NT2/D1 (cell line): ENCODE measurements around the gene OR6B1.
A peak's percentile ranks its signal among the peaks of the same experiment; 100 is the strongest.

Source experiments
- DNase-seq: peaks from one replicate; pipeline ENCODE4 v3.0.0-alpha.2; 2011; ENCODE audit warnings: low read depth, low spot score
- H3K27me3 ChIP-seq: 2 replicates; pipeline ENCODE4 v1.6.0; 2011; ENCODE audit warnings: mild to moderate bottlenecking; ENCODE audit not compliant: insufficient read length, insufficient read depth
- H3K36me3 ChIP-seq: 2 replicates; pipeline ENCODE4 v1.6.1; 2011; ENCODE audit warnings: mild to moderate bottlenecking, low read length, mixed read lengths; ENCODE audit not compliant: insufficient read depth, insufficient read length
- H3K4me1 ChIP-seq: 2 replicates; pipeline ENCODE4 v1.5.1; 2011; ENCODE audit not compliant: insufficient read depth, insufficient read length
- H3K4me3 ChIP-seq: 2 replicates; pipeline ENCODE4 v1.5.1; 2011; ENCODE audit warnings: low read depth; ENCODE audit not compliant: insufficient read length
- H3K9ac ChIP-seq: 2 replicates; pipeline ENCODE4 v1.6.0; 2011; ENCODE audit warnings: low read depth; ENCODE audit not compliant: insufficient read length
- H3K9me3 ChIP-seq: 2 replicates; pipeline ENCODE4 v1.5.1; 2011; ENCODE audit warnings: mild to moderate bottlenecking, low read length; ENCODE audit not compliant: insufficient read depth
- SUZ12 ChIP-seq: IDR thresholded peaks from 2 replicates; pipeline ENCODE4 v1.6.1; 2011; ENCODE audit not compliant: insufficient read length, insufficient read depth; ENCODE audit errors: extremely low read depth
- YY1 ChIP-seq: IDR thresholded peaks from 2 replicates; pipeline ENCODE4 v1.6.1; 2011; ENCODE audit not compliant: insufficient read length, insufficient read depth
- ZNF274 ChIP-seq: IDR thresholded peaks from 2 replicates; pipeline ENCODE4 v1.6.1; 2011; ENCODE audit warnings: mild to moderate bottlenecking, low read depth, low read length

OR6B1 gene

DNA sequence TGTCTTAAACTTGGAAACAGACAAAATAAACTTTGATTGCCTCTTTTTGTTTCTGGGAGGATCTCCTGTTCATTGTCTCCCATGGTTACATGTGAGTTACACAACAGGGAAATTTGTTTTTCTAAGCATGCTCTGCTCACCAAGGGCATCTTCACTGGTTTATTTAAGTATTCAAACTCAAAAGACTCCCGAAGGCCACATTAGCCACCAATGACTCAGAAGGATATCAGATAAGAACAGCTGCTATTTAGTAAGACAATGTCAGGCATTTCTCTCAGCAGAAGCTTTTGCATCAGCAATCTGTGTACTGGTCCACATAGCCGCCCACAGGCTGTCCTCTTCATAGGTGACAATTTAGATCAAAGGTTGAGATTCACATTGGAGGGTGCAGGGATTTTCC lies 19.3 kb downstream of the OR6B1 start:
- H3K9ac ChIP-seq = no peak overlapping the region
- no peaks in the 10 kb centered on the region for H3K27me3 ChIP-seq
- H3K9me3 ChIP-seq = peaks cover 9% of the 10 kb centered on the region; the same call in 1 of the 2 replicates
- DNase-seq = peak; percentile 40
- H3K4me3 ChIP-seq = no peak overlapping the region
- TF ChIP-seq ZNF274 (no peak), YY1 (no peak), SUZ12 (no peak)
- H3K36me3 ChIP-seq = no peaks in the 10 kb centered on the region
- no peaks in the 10 kb centered on the region for H3K4me1 ChIP-seq

DNA sequence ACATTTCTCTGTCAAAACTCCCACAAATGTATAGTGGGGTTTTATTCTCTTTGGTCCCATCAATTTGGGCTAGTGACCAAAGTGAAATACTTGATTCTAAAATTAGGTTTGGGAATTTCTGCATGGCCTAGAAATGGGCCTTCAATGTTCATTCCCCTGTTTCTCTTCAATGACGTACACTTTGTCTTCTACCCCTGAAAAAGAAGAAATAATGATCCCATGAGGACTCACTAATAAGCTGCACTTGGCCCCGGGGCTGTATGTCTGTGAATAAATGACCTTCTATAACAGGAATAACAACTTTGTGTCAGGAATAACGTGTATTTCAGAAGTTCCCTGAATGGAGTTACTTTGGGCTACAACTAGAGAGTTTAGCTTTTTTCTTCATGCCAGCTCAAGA lies 20.2 kb downstream of the OR6B1 start:
- TF ChIP-seq YY1 (no peak), ZNF274 (no peak), SUZ12 (no peak)
- Histone ChIP-seq H3K36me3 (no peaks in the 10 kb centered on the region), H3K9ac (no peak overlapping the region), H3K27me3 (no peaks in the 10 kb centered on the region), H3K4me3 (no peak overlapping the region), H3K4me1 (no peaks in the 10 kb centered on the region), H3K9me3 (peaks cover 9% of the 10 kb centered on the region; the same call in 1 of the 2 replicates)
- no peak for DNase-seq

DNA sequence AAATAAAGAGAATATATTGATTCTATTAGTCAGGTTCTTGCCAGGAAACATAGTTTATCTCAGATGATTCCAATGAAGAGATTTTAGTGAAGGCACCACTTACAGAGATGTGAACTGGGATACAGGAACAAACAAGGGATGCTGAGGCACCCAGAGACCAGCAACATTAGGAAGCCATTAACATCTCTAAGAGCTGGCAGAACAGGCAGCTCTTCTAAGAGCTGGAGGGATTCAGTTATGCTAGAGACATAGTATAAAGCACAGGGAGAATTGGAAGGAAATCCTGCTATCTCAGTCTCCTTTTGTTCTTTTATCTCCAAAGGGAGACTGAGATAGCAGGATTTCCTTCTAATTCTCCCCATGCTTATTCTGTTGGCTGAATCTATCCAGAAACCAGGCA lies 22.0 kb downstream of the OR6B1 start:
- Histone ChIP-seq H3K36me3 (no peaks in the 10 kb centered on the region), H3K4me3 (no peak overlapping the region), H3K27me3 (no peaks in the 10 kb centered on the region), H3K9me3 (peaks cover 9% of the 10 kb centered on the region; the same call in 1 of the 2 replicates), H3K4me1 (no peaks in the 10 kb centered on the region), H3K9ac (no peak overlapping the region)
- TF ChIP-seq SUZ12 (no peak), ZNF274 (no peak), YY1 (no peak)
- DNase-seq = peak; percentile 33

DNA sequence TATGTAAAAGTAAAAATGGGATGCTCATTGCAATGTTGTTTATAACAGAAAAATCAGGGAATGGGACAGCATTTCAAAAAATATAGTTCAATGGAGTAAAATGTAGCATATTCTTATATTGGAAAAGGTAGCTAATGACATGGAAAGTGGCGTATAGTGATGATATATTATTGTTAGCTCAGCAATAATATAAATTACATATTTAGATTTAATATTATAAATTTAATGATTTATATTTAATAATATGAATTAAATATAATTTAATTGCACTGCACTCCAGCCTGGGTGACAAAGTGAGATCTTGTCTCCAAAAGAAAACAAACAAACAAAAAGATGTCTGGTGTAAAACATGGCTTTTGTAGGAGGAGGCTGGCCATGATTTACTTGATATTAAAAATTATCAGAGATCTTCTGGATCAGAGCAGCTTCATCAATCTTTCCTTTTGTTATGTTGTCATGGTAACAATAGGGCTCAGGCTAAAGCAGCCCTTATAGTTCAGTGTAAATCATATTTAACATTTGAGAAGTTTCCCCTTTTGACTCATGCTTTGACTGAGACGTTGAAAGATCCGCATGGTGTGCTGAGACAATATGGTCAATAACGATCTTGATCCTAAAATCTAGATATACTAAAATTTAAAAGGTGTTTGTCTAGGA lies 23.2 kb downstream of the OR6B1 start:
- TF ChIP-seq SUZ12 (no peak), ZNF274 (no peak), YY1 (no peak)
- no peak overlapping the region for H3K9ac ChIP-seq
- H3K4me1 ChIP-seq = no peaks in the 10 kb centered on the region
- no peaks in the 10 kb centered on the region for H3K36me3 ChIP-seq
- no peak overlapping the region for H3K4me3 ChIP-seq
- H3K9me3 ChIP-seq = peaks cover 8% of the 10 kb centered on the region; the same call in 1 of the 2 replicates
- no peak for DNase-seq
- no peaks in the 10 kb centered on the region for H3K27me3 ChIP-seq

DNA sequence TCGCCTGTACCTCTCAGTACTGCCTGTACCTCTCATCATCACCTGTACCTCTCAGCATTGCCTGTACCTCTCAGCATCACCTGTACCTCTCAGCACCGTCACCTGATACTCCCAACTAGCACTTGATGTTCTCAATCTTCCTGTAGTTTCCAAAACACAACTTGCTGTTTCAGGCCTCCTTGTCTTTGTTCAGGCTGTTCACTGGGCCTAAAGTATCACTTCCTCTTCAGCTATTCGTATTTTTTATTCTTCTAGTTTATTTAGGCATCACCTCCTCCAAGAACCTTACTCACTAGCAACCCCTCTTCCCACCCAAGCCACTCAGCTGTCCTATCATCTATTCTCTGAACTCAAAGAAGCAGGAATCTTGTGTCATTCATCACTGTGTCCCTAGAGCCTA lies 24.1 kb downstream of the OR6B1 start:
- Histone ChIP-seq H3K4me3 (no peak overlapping the region), H3K9ac (no peak overlapping the region), H3K9me3 (no peaks in the 10 kb centered on the region), H3K4me1 (no peaks in the 10 kb centered on the region), H3K27me3 (no peaks in the 10 kb centered on the region), H3K36me3 (no peaks in the 10 kb centered on the region)
- DNase-seq = no peak
- TF ChIP-seq SUZ12 (no peak), ZNF274 (no peak), YY1 (no peak)

DNA sequence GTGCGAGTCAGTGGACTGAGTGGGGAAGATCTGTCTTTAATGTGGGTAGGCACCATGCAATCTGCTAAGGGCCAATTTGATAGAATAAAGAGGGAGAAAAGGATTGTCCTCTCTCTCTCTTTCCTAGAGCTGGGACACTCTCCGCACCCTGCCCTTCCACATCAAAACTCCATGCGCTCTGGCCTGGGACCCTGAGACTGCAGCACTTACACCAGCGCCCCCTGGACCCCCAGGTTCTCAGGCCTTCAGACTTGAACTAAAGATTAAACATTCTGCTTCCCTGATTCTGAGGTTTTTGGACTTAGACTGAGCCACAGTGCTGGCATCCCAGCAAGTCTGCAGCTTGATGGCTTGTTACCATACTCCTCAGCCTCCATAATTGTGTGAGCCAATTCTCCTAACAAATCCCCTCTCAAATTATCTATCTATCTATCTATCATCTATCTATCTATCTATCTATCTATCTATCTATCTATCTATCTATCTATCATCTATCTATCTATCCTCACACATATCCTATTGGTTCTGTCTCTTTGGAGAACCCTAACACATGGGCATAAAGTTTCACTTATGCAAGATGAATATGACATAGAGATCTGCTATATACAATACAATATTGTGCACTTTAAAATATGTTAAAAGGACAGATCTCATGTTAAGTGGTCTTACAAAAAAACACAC lies 26.2 kb downstream of the OR6B1 start:
- TF ChIP-seq ZNF274 (no peak), SUZ12 (no peak), YY1 (no peak)
- Histone ChIP-seq H3K4me3 (no peak overlapping the region), H3K36me3 (no peaks in the 10 kb centered on the region), H3K27me3 (no peaks in the 10 kb centered on the region), H3K4me1 (no peaks in the 10 kb centered on the region), H3K9me3 (no peaks in the 10 kb centered on the region), H3K9ac (no peak overlapping the region)
- DNase-seq = no peak

DNA sequence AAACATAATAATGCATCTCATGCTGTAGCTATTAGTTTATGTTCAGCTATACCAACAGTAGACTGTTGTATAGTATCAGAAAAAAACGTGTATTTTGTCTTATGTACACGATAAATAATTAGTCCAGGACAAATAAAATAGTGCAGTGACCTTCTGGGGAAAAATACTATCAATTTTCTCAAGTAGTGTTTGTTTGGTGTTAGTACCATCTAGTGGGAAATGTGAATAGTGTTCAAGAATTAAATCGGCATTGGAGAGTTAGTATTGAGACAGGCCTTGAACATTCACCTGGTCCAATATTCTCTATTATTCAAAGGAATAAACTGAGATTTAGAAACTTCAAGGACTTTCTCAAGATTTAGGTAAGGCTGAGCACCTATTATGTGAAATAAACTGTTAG lies 26.9 kb downstream of the OR6B1 start:
- Histone ChIP-seq H3K4me3 (no peak overlapping the region), H3K4me1 (no peaks in the 10 kb centered on the region), H3K27me3 (no peaks in the 10 kb centered on the region), H3K9ac (no peak overlapping the region), H3K9me3 (no peaks in the 10 kb centered on the region), H3K36me3 (no peaks in the 10 kb centered on the region)
- DNase-seq = no peak
- TF ChIP-seq ZNF274 (no peak), SUZ12 (no peak), YY1 (no peak)

DNA sequence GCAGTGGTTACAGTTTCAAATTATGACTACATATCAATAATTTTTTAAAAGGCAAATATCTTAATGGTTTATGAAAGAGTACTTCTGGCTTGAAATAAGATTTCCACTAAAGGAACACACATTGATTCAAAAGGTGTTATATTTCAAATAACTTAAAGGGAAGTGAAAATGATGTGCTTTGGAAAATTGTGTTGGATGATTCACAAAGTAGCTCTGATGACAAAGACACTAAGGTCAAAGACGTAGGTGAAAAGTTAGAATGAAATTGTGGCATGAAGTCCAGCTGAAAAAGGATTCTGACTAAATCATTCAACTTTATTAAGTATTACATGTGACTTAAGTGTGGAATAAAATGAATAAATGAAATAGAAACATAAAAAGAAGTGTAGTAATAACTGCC lies 27.9 kb downstream of the OR6B1 start:
- DNase-seq = no peak
- no peak for TF ChIP-seq ZNF274
- no peak for TF ChIP-seq SUZ12
- TF ChIP-seq YY1 = no peak
- no peaks in the 10 kb centered on the region for H3K36me3 ChIP-seq
- no peaks in the 10 kb centered on the region for H3K9me3 ChIP-seq
- H3K4me3 ChIP-seq = no peak overlapping the region
- H3K27me3 ChIP-seq = no peaks in the 10 kb centered on the region
- H3K9ac ChIP-seq = no peak overlapping the region
- H3K4me1 ChIP-seq = no peaks in the 10 kb centered on the region
